Measurements from ENCODE around the gene PPFIBP2. TPM values are rescaled to one million over a fixed set of nuclear protein-coding genes. Genes with fewer than 3 reads are reported as not detected.
A peak's percentile ranks its signal among the peaks of the same experiment; 100 is the strongest.

PPFIBP2 gene
- polyA plus RNA-seq, 2 of the 4 experiments (the other 2 are of a cell fraction) = 13.4 to 32.5 TPM

GRCh38 chr11:7485186-7486097 is 28.4 kb upstream of the PPFIBP2 start, which contains the start of gene OLFML1:
Gene OLFML1 (plus strand): TSS chr11:7485506. CDS start chr11:7485876, 370 bp downstream.
- ATAC-seq (no peak), FAIRE-seq (no peak), DNase-seq (ENCODE audit: low read depth in 1 of 2, low spot score in 1 of 2) (no peak)
- 68% methylated on average over 15 of the region's 15 CpGs for WGBS (ENCODE audit: missing lambda C conversion rate)
- no peak within 1 kb of the TSS for H3K27ac ChIP-seq
- CTCF ChIA-PET = interaction anchor here (0.7 to 1.1 kb wide), 3 partner anchors 27 to 209 kb away, joined by 3 to 5 read pairs (median 4); partner anchors contain the start of gene PPFIBP2
- H3K4me3 ChIP-seq = no peak within 1 kb of the TSS
- H3K4me1 ChIP-seq = peaks cover 6% of the 10 kb centered on the region; the same call in 1 of the 3 replicates
- POLR2A ChIA-PET = no interaction called here
- H3K4me2 ChIP-seq = no peak within 1 kb of the TSS
- no peak for TF ChIP-seq ZNF302 (CRISPR knock-in tag; IDR thresholded peaks at IDR 0.05)
- no peak for TF ChIP-seq ZC3H11A (IDR thresholded peaks at IDR 0.05)
- TF ChIP-seq JUNB (IDR thresholded peaks at IDR 0.05) = no peak
- TF ChIP-seq ZFP36 (IDR thresholded peaks at IDR 0.05; ENCODE audit: borderline replicate concordance, partially characterized antibody) = no peak
- TF ChIP-seq CHD4 (IDR thresholded peaks at IDR 0.05; ENCODE audit: borderline replicate concordance) = no peak
- TF ChIP-seq, protein P1, sequence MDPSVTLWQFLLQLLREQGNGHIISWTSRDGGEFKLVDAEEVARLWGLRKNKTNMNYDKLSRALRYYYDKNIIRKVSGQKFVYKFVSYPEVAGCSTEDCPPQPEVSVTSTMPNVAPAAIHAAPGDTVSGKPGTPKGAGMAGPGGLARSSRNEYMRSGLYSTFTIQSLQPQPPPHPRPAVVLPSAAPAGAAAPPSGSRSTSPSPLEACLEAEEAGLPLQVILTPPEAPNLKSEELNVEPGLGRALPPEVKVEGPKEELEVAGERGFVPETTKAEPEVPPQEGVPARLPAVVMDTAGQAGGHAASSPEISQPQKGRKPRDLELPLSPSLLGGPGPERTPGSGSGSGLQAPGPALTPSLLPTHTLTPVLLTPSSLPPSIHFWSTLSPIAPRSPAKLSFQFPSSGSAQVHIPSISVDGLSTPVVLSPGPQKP (IDR thresholded peaks at IDR 0.05; ENCODE audit: low read depth, low read length) = no peak
- H3K9me3 ChIP-seq = no peaks in the 10 kb centered on the region

- FAIRE-seq = peak; percentile 61
- DNase-seq (ENCODE audit: low read depth in 1 of 2, low spot score in 1 of 2) = no peak
- WGBS (ENCODE audit: missing lambda C conversion rate) = 47% methylated on average over 2 of the region's 2 CpGs
- H3K4me2 ChIP-seq = no peak overlapping the region
- no peaks in the 10 kb centered on the region for H3K9me3 ChIP-seq
- CTCF ChIA-PET = interaction anchor here (0.7 kb wide), 1 partner anchor 208 kb away, joined by 4 read pairs; no protein-coding TSS in a partner anchor
- peaks cover 6% of the 10 kb centered on the region; the same call in 1 of the 3 replicates for H3K4me1 ChIP-seq
- no peak overlapping the region for H3K27ac ChIP-seq
- no peak overlapping the region for H3K4me3 ChIP-seq
- TF ChIP-seq GATA3 (IDR thresholded peaks at IDR 0.05; ENCODE audit: borderline replicate concordance) (no peak), RARB (CRISPR knock-in tag; IDR thresholded peaks at IDR 0.05) (no peak), EHF (CRISPR knock-in tag; IDR thresholded peaks at IDR 0.05) (no peak), FOSB (CRISPR knock-in tag; IDR thresholded peaks at IDR 0.05) (no peak), ESRRA (IDR thresholded peaks at IDR 0.05; ENCODE audit: borderline replicate concordance, low read length) (no peak), NPAS2 (CRISPR knock-in tag; IDR thresholded peaks at IDR 0.05; ENCODE audit: borderline replicate concordance) (no peak), EP300 (IDR thresholded peaks at IDR 0.05) (no peak), TP53 (CRISPR knock-in tag; IDR thresholded peaks at IDR 0.05) (no peak), CHD4 (IDR thresholded peaks at IDR 0.05; ENCODE audit: borderline replicate concordance) (no peak), RFX5 (IDR thresholded peaks at IDR 0.05) (no peak), JUNB (IDR thresholded peaks at IDR 0.05) (no peak), POLR2A (IDR thresholded peaks at IDR 0.05; ENCODE audit: low read length) (no peak), TFCP2L1 (CRISPR knock-in tag; IDR thresholded peaks at IDR 0.05) (no peak), PHF8 (IDR thresholded peaks at IDR 0.05; ENCODE audit: borderline replicate concordance, low read depth) (no peak)
- TF ChIP-seq, protein P2, sequence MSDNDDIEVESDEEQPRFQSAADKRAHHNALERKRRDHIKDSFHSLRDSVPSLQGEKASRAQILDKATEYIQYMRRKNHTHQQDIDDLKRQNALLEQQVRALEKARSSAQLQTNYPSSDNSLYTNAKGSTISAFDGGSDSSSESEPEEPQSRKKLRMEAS (IDR thresholded peaks at IDR 0.05) = no peak
- ATAC-seq = no peak
- POLR2A ChIA-PET = no interaction called here
Observed at GRCh38 chr11:7486098-7486780, 27.6 kb upstream of the PPFIBP2 start.

- Histone ChIP-seq H3K4me1 (peaks cover 6% of the 10 kb centered on the region; the same call in 1 of the 3 replicates), H3K4me3 (no peak overlapping the region), H3K27ac (no peak overlapping the region), H3K9me3 (no peaks in the 10 kb centered on the region), H3K4me2 (no peak overlapping the region)
- ChIA-PET POLR2A (no interaction called here), CTCF (no interaction called here)
- no peak for DNase-seq (ENCODE audit: low read depth in 1 of 2, low spot score in 1 of 2)
- FAIRE-seq = no peak
- no peak for ATAC-seq
- WGBS (ENCODE audit: missing lambda C conversion rate) = 48% methylated on average over 6 of the region's 6 CpGs
- TF ChIP-seq, protein P3, sequence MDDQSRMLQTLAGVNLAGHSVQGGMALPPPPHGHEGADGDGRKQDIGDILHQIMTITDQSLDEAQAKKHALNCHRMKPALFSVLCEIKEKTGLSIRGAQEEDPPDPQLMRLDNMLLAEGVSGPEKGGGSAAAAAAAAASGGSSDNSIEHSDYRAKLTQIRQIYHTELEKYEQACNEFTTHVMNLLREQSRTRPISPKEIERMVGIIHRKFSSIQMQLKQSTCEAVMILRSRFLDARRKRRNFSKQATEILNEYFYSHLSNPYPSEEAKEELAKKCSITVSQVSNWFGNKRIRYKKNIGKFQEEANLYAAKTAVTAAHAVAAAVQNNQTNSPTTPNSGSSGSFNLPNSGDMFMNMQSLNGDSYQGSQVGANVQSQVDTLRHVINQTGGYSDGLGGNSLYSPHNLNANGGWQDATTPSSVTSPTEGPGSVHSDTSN (IDR thresholded peaks at IDR 0.05) = no peak
- no peak for TF ChIP-seq SMC3 (IDR thresholded peaks at IDR 0.05)
- TF ChIP-seq BCL3 (IDR thresholded peaks at IDR 0.05) = no peak
- TF ChIP-seq FOSL2 (IDR thresholded peaks at IDR 0.05) = no peak
- TF ChIP-seq FOSL2 (CRISPR knock-in tag; IDR thresholded peaks at IDR 0.05) = no peak
- TF ChIP-seq GATA3 (IDR thresholded peaks at IDR 0.05; ENCODE audit: borderline replicate concordance) = no peak
- TF ChIP-seq CHD4 (IDR thresholded peaks at IDR 0.05; ENCODE audit: borderline replicate concordance) = no peak
- no peak for TF ChIP-seq POLR2A (IDR thresholded peaks at IDR 0.05; ENCODE audit: low read length)
- TF ChIP-seq HOXB5 (CRISPR knock-in tag; IDR thresholded peaks at IDR 0.05) = no peak
- TF ChIP-seq, protein P1 (IDR thresholded peaks at IDR 0.05; ENCODE audit: low read depth, low read length) = no peak
- TF ChIP-seq NR3C1 (IDR thresholded peaks at IDR 0.05) = no peak
- no peak for TF ChIP-seq HDAC2 (IDR thresholded peaks at IDR 0.05)
- no peak for TF ChIP-seq NPAS2 (CRISPR knock-in tag; IDR thresholded peaks at IDR 0.05; ENCODE audit: borderline replicate concordance)
- TF ChIP-seq, protein P4, sequence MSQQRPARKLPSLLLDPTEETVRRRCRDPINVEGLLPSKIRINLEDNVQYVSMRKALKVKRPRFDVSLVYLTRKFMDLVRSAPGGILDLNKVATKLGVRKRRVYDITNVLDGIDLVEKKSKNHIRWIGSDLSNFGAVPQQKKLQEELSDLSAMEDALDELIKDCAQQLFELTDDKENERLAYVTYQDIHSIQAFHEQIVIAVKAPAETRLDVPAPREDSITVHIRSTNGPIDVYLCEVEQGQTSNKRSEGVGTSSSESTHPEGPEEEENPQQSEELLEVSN (IDR thresholded peaks at IDR 0.05; ENCODE audit: borderline replicate concordance, low read depth) = no peak
Observed at GRCh38 chr11:7486781-7487140, 27.0 kb upstream of the PPFIBP2 start.

Measured in A549 (cell line).